Astrocyte of the spinal cord (primary cell): ENCODE results near the gene TSKS.
A peak's percentile ranks its signal among the peaks of the same experiment; 100 is the strongest.

Source experiments
- DNase-seq: peaks from one replicate; pipeline ENCODE4 v3.0.0; 2011; ENCODE audit warnings: low read depth, low spot score
- H3K4me3 ChIP-seq: 2 replicates; pipeline ENCODE4 v1.5.1; 2011; ENCODE audit warnings: low read depth, mild to moderate bottlenecking, low read length, moderate library complexity
- in situ Hi-C: cut with HindIII; loops from 2 replicates; pipeline ENCODE4 v1.10.0; 2017; ENCODE audit warnings: low sequenced_read_pairs
- TF ChIP-seq, protein P1 (sequence below): IDR thresholded peaks from 2 replicates; pipeline ENCODE4 v1.5.1; 2012; ENCODE audit warnings: low read depth, mild to moderate bottlenecking, low read length, inconsistent platforms

The TSKS gene

DNA sequence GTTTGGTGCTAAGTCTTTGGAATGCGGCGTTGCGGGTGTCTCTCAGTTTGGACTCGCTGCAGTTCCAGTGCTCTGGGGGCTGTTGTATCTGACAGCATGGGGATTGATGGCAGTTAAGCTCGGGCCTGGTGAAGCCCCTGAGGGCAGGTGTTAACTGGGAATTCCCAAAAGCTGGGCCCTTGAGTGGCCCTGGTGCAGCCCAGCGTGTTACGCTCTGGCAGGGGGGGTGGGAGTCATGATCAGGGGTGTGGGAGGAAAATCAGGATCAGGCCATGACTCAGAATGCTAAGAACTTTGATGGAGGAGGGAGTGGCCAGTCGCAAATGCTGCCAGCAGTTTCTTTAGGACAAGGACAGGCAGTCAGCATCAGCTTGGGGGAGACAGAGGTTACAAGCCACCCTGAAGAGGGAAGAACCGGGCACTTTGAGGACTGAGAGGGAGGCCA lies 23.3 kb upstream of the TSKS start:
- no peak overlapping the region for H3K4me3 ChIP-seq

DNA sequence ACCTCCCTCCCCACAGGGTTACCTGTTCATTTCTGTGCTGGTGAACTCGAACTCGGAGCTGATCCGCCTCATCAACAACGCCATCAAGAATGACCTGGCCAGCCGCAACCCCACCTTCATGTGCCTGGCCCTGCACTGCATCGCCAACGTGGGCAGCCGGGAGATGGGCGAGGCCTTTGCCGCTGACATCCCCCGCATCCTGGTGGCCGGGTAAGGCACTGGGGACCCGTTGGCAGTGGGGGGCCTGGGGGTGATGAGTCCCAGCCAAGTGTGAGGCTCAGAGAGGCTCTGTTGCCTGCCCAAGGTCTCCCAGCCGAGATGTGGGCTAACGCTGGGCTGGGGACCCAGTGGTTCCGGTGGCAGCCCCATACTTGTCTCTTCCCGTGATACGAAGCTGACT lies 19.4 kb upstream of the TSKS start:
- no peak overlapping the region for H3K4me3 ChIP-seq
- no peak for DNase-seq
- TF ChIP-seq, protein P1, sequence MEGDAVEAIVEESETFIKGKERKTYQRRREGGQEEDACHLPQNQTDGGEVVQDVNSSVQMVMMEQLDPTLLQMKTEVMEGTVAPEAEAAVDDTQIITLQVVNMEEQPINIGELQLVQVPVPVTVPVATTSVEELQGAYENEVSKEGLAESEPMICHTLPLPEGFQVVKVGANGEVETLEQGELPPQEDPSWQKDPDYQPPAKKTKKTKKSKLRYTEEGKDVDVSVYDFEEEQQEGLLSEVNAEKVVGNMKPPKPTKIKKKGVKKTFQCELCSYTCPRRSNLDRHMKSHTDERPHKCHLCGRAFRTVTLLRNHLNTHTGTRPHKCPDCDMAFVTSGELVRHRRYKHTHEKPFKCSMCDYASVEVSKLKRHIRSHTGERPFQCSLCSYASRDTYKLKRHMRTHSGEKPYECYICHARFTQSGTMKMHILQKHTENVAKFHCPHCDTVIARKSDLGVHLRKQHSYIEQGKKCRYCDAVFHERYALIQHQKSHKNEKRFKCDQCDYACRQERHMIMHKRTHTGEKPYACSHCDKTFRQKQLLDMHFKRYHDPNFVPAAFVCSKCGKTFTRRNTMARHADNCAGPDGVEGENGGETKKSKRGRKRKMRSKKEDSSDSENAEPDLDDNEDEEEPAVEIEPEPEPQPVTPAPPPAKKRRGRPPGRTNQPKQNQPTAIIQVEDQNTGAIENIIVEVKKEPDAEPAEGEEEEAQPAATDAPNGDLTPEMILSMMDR = no peak
- in situ Hi-C loops = no loop called here

More for the DNA sequence above, 23.3 kb upstream of the TSKS start:
- in situ Hi-C loops = no loop called here
- DNase-seq = peak; percentile 32
- TF ChIP-seq, protein P1 = no peak

DNA sequence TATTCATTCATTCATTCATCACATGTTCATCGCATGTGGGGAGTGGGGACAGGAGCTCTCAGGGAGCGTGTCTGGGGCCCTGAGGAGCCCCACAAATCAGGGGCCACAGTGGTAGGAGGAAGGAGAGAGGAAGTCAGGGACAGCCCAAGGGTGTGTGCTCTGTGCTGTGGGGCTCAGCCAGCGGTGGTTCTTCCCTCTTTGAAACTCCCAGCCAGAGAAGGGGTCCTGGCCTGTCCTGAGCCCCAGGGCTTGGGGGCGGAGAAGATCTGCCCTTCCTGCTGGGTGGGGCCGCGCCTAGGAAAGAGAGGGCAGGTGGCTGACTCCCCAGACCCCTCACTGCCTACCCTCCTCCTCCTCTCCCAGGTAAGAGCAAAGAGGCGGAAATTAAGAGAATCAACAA lies 18.3 kb upstream of the TSKS start:
- in situ Hi-C loops = no loop called here
- no peak for DNase-seq
- TF ChIP-seq, protein P1 = no peak
- H3K4me3 ChIP-seq = no peak overlapping the region

DNA sequence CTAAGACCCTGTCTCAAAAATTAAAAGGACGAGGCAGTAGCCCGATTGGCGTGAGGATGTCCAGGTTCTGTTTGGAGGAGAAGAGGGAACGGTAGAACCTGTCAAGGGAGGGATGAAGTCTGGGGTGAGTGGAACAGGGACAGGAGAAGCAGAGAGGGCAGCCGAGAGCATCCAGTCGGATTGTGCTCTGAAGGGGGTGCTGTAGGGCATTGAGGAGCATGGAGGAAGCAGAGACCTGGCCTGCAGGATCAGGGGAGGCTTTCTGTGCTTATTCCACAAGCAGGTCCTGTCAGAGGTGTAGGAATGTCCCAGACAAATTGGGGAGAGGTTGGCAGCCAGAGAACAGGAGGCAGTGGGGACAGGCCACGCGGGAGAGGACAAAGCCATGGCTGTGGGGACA lies 17.8 kb upstream of the TSKS start:
- no peak overlapping the region for H3K4me3 ChIP-seq
- in situ Hi-C loops = no loop called here
- TF ChIP-seq, protein P1 = no peak
- no peak for DNase-seq

GRCh38 chr19:49779731-49780555 lies 16.8 kb upstream of the TSKS start:
- H3K4me3 ChIP-seq = no peak overlapping the region
- no peak for DNase-seq
- in situ Hi-C loops = no loop called here
- TF ChIP-seq, protein P1 = no peak

GRCh38 chr19:49776371-49776764 lies 13.3 kb upstream of the TSKS start:
- in situ Hi-C loops = no loop called here
- TF ChIP-seq, protein P1 = no peak
- DNase-seq = no peak
- H3K4me3 ChIP-seq = no peak overlapping the region
